ENCODE measurements around the gene PSAPL1.

The PSAPL1 gene

GRCh38 chr4:7466904-7467303 lies 32.2 kb upstream of the PSAPL1 start:
- no peaks in the 10 kb centered on the region for H3K36me3 ChIP-seq (ENCODE audit: insufficient read depth, insufficient read length, low read length)
- DNase-seq (ENCODE audit: low read depth, low spot score), result no peak
- peaks cover 29% of the 10 kb centered on the region for H3K4me1 ChIP-seq (ENCODE audit: insufficient read depth, insufficient read length)
- H3K4me3 ChIP-seq (ENCODE audit: insufficient read length, low read depth), result no peak overlapping the region
- no peak for TF ChIP-seq SUZ12 (IDR thresholded peaks at IDR 0.05; ENCODE audit: extremely low read depth, insufficient read depth, insufficient read length)
- no peak for TF ChIP-seq YY1 (IDR thresholded peaks at IDR 0.05; ENCODE audit: insufficient read depth, insufficient read length)
- no peak for TF ChIP-seq ZNF274 (IDR thresholded peaks at IDR 0.05; ENCODE audit: low read depth, low read length)
- H3K9ac ChIP-seq (ENCODE audit: insufficient read length, low read depth), result no peak overlapping the region
- H3K9me3 ChIP-seq (ENCODE audit: insufficient read depth, low read length), result peaks cover 15% of the 10 kb centered on the region
- no peaks in the 10 kb centered on the region for H3K27me3 ChIP-seq (ENCODE audit: insufficient read depth, insufficient read length)

- Histone ChIP-seq H3K9ac (ENCODE audit: insufficient read length, low read depth) (no peak overlapping the region), H3K9me3 (ENCODE audit: insufficient read depth, low read length) (peaks cover 15% of the 10 kb centered on the region), H3K27me3 (ENCODE audit: insufficient read depth, insufficient read length) (no peaks in the 10 kb centered on the region), H3K36me3 (ENCODE audit: insufficient read depth, insufficient read length, low read length) (no peaks in the 10 kb centered on the region), H3K4me3 (ENCODE audit: insufficient read length, low read depth) (no peak overlapping the region), H3K4me1 (ENCODE audit: insufficient read depth, insufficient read length) (peaks cover 32% of the 10 kb centered on the region)
- no peak for DNase-seq (ENCODE audit: low read depth, low spot score)
- TF ChIP-seq ZNF274 (IDR thresholded peaks at IDR 0.05; ENCODE audit: low read depth, low read length) (no peak), YY1 (IDR thresholded peaks at IDR 0.05; ENCODE audit: insufficient read depth, insufficient read length) (no peak), SUZ12 (IDR thresholded peaks at IDR 0.05; ENCODE audit: extremely low read depth, insufficient read depth, insufficient read length) (no peak)
Observed at GRCh38 chr4:7466215-7466614, 31.5 kb upstream of the PSAPL1 start.

- DNase-seq (ENCODE audit: low read depth, low spot score), result no peak
- no peak overlapping the region for H3K4me3 ChIP-seq (ENCODE audit: insufficient read length, low read depth)
- no peak overlapping the region for H3K9ac ChIP-seq (ENCODE audit: insufficient read length, low read depth)
- no peaks in the 10 kb centered on the region for H3K36me3 ChIP-seq (ENCODE audit: insufficient read depth, insufficient read length, low read length)
- peaks cover 38% of the 10 kb centered on the region for H3K4me1 ChIP-seq (ENCODE audit: insufficient read depth, insufficient read length)
- TF ChIP-seq YY1 (IDR thresholded peaks at IDR 0.05; ENCODE audit: insufficient read depth, insufficient read length) (no peak), ZNF274 (IDR thresholded peaks at IDR 0.05; ENCODE audit: low read depth, low read length) (no peak), SUZ12 (IDR thresholded peaks at IDR 0.05; ENCODE audit: extremely low read depth, insufficient read depth, insufficient read length) (no peak)
- peaks cover 15% of the 10 kb centered on the region for H3K9me3 ChIP-seq (ENCODE audit: insufficient read depth, low read length)
- H3K27me3 ChIP-seq (ENCODE audit: insufficient read depth, insufficient read length), result no peaks in the 10 kb centered on the region
Observed at GRCh38 chr4:7465017-7465416, 30.3 kb upstream of the PSAPL1 start.

- TF ChIP-seq YY1 (IDR thresholded peaks at IDR 0.05; ENCODE audit: insufficient read depth, insufficient read length) (no peak), SUZ12 (IDR thresholded peaks at IDR 0.05; ENCODE audit: extremely low read depth, insufficient read depth, insufficient read length) (no peak), ZNF274 (IDR thresholded peaks at IDR 0.05; ENCODE audit: low read depth, low read length) (no peak)
- Histone ChIP-seq H3K36me3 (ENCODE audit: insufficient read depth, insufficient read length, low read length) (no peaks in the 10 kb centered on the region), H3K9me3 (ENCODE audit: insufficient read depth, low read length) (peaks cover 15% of the 10 kb centered on the region), H3K27me3 (ENCODE audit: insufficient read depth, insufficient read length) (no peaks in the 10 kb centered on the region), H3K4me3 (ENCODE audit: insufficient read length, low read depth) (no peak overlapping the region), H3K4me1 (ENCODE audit: insufficient read depth, insufficient read length) (peaks cover 38% of the 10 kb centered on the region), H3K9ac (ENCODE audit: insufficient read length, low read depth) (no peak overlapping the region)
- DNase-seq (ENCODE audit: low read depth, low spot score), result peak; percentile 27
Observed at GRCh38 chr4:7464259-7464655, 29.5 kb upstream of the PSAPL1 start.

GRCh38 chr4:7463566-7464258 lies 29.0 kb upstream of the PSAPL1 start:
- no peak for DNase-seq (ENCODE audit: low read depth, low spot score)
- Histone ChIP-seq H3K9me3 (ENCODE audit: insufficient read depth, low read length) (peaks cover 15% of the 10 kb centered on the region), H3K4me3 (ENCODE audit: insufficient read length, low read depth) (no peak overlapping the region), H3K36me3 (ENCODE audit: insufficient read depth, insufficient read length, low read length) (no peaks in the 10 kb centered on the region), H3K4me1 (ENCODE audit: insufficient read depth, insufficient read length) (peaks cover 38% of the 10 kb centered on the region), H3K27me3 (ENCODE audit: insufficient read depth, insufficient read length) (no peaks in the 10 kb centered on the region), H3K9ac (ENCODE audit: insufficient read length, low read depth) (no peak overlapping the region)
- TF ChIP-seq ZNF274 (IDR thresholded peaks at IDR 0.05; ENCODE audit: low read depth, low read length), result no peak
- TF ChIP-seq SUZ12 (IDR thresholded peaks at IDR 0.05; ENCODE audit: extremely low read depth, insufficient read depth, insufficient read length), result no peak
- TF ChIP-seq YY1 (IDR thresholded peaks at IDR 0.05; ENCODE audit: insufficient read depth, insufficient read length), result no peak

- Histone ChIP-seq H3K4me1 (ENCODE audit: insufficient read depth, insufficient read length) (peaks cover 37% of the 10 kb centered on the region), H3K4me3 (ENCODE audit: insufficient read length, low read depth) (no peak overlapping the region), H3K9ac (ENCODE audit: insufficient read length, low read depth) (peak overlapping the region; percentile 38), H3K36me3 (ENCODE audit: insufficient read depth, insufficient read length, low read length) (no peaks in the 10 kb centered on the region), H3K27me3 (ENCODE audit: insufficient read depth, insufficient read length) (no peaks in the 10 kb centered on the region), H3K9me3 (ENCODE audit: insufficient read depth, low read length) (peaks cover 15% of the 10 kb centered on the region)
- DNase-seq (ENCODE audit: low read depth, low spot score), result peak; percentile 56
- TF ChIP-seq YY1 (IDR thresholded peaks at IDR 0.05; ENCODE audit: insufficient read depth, insufficient read length), result no peak
- TF ChIP-seq SUZ12 (IDR thresholded peaks at IDR 0.05; ENCODE audit: extremely low read depth, insufficient read depth, insufficient read length), result no peak
Observed at GRCh38 chr4:7462509-7462971, 27.8 kb upstream of the PSAPL1 start.

GRCh38 chr4:7461230-7461629 lies 26.5 kb upstream of the PSAPL1 start:
- Histone ChIP-seq H3K36me3 (ENCODE audit: insufficient read depth, insufficient read length, low read length) (no peaks in the 10 kb centered on the region), H3K4me1 (ENCODE audit: insufficient read depth, insufficient read length) (peaks cover 31% of the 10 kb centered on the region), H3K27me3 (ENCODE audit: insufficient read depth, insufficient read length) (no peaks in the 10 kb centered on the region), H3K4me3 (ENCODE audit: insufficient read length, low read depth) (no peak overlapping the region), H3K9me3 (ENCODE audit: insufficient read depth, low read length) (peaks cover 8% of the 10 kb centered on the region), H3K9ac (ENCODE audit: insufficient read length, low read depth) (no peak overlapping the region)
- no peak for DNase-seq (ENCODE audit: low read depth, low spot score)
- TF ChIP-seq YY1 (IDR thresholded peaks at IDR 0.05; ENCODE audit: insufficient read depth, insufficient read length), result no peak
- TF ChIP-seq SUZ12 (IDR thresholded peaks at IDR 0.05; ENCODE audit: extremely low read depth, insufficient read depth, insufficient read length), result no peak
- TF ChIP-seq ZNF274 (IDR thresholded peaks at IDR 0.05; ENCODE audit: low read depth, low read length), result no peak
